Liver (tissue), 3 donors: ENCODE data around the gene PCDHGB3.
"Not testable (repeated sequence)": the region's sequence is repeated elsewhere in the genome, so short reads cannot be mapped to it uniquely, and the experiment has no call there.

ENCODE experiments used
- EGR1 ChIP-seq, 2 donors: IDR thresholded peaks; 2 replicates each; pipeline ENCODE4 v1.6.1; 2016 to 2018; ENCODE audit warnings: antibody characterized with exemption in 2 of 2, low read depth in 2 of 2
- RAD21 ChIP-seq, 2 donors: IDR thresholded peaks; 2 replicates each; pipeline ENCODE4 v1.6.1; 2016; ENCODE audit warnings: antibody characterized with exemption in 2 of 2, mild to moderate bottlenecking in 2 of 2
- SP1 ChIP-seq: IDR thresholded peaks from 2 replicates; pipeline ENCODE4 v1.6.1; 2018; ENCODE audit warnings: antibody characterized with exemption, mild to moderate bottlenecking
- TAF1 ChIP-seq: conservative IDR thresholded peaks from 2 replicates; pipeline ENCODE4 v1.6.1; 2016; ENCODE audit warnings: antibody characterized with exemption, mild to moderate bottlenecking
- YY1 ChIP-seq: IDR thresholded peaks from 2 replicates; pipeline ENCODE4 v1.6.1; 2016; ENCODE audit warnings: antibody characterized with exemption, mild to moderate bottlenecking
- TF ChIP-seq, protein P1 (sequence below): fragments of 150-350 bp; IDR thresholded peaks from 2 replicates; pipeline ENCODE4 v1.5.1; 2017; ENCODE audit warnings: improper control_type of control experiment, low read depth, low read length; ENCODE audit not compliant: missing input control
- TF ChIP-seq, protein P2 (sequence below): IDR thresholded peaks from 2 replicates; pipeline ENCODE4 v1.6.1; 2016; ENCODE audit warnings: antibody characterized with exemption
- TF ChIP-seq, protein P3 (sequence below): IDR thresholded peaks from 2 replicates; pipeline ENCODE4 v1.6.1; 2016; ENCODE audit warnings: antibody characterized with exemption
- TF ChIP-seq, protein P4 (sequence below): IDR thresholded peaks from 2 replicates; pipeline ENCODE4 v1.6.1; 2016; ENCODE audit warnings: antibody characterized with exemption
- donor health status: healthy.
- donor health status: healthy.

DNA sequence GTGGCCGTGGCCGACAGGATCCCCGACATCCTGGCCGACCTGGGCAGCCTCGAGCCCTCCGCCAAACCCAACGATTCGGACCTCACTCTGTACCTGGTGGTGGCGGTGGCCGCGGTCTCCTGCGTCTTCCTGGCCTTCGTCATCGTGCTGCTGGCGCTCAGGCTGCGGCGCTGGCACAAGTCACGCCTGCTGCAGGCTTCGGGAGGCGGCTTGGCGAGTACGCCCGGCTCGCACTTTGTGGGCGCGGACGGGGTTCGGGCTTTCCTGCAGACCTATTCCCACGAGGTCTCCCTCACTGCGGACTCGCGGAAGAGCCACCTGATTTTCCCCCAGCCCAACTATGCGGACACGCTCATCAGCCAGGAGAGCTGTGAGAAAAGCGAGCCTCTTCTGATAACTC lies 24.0 kb upstream of the PCDHGB3 start:
- not testable (repeated sequence) for TF ChIP-seq SP1; RAD21 (IDR thresholded peaks at IDR 0.05); TAF1; EGR1 (IDR thresholded peaks at IDR 0.05; ENCODE audit: low read depth in 2 of 2); YY1
- TF ChIP-seq, protein P1, sequence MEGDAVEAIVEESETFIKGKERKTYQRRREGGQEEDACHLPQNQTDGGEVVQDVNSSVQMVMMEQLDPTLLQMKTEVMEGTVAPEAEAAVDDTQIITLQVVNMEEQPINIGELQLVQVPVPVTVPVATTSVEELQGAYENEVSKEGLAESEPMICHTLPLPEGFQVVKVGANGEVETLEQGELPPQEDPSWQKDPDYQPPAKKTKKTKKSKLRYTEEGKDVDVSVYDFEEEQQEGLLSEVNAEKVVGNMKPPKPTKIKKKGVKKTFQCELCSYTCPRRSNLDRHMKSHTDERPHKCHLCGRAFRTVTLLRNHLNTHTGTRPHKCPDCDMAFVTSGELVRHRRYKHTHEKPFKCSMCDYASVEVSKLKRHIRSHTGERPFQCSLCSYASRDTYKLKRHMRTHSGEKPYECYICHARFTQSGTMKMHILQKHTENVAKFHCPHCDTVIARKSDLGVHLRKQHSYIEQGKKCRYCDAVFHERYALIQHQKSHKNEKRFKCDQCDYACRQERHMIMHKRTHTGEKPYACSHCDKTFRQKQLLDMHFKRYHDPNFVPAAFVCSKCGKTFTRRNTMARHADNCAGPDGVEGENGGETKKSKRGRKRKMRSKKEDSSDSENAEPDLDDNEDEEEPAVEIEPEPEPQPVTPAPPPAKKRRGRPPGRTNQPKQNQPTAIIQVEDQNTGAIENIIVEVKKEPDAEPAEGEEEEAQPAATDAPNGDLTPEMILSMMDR = not testable (repeated sequence)
- TF ChIP-seq, protein P2, sequence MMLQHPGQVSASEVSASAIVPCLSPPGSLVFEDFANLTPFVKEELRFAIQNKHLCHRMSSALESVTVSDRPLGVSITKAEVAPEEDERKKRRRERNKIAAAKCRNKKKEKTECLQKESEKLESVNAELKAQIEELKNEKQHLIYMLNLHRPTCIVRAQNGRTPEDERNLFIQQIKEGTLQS = not testable (repeated sequence)
- TF ChIP-seq, protein P3, sequence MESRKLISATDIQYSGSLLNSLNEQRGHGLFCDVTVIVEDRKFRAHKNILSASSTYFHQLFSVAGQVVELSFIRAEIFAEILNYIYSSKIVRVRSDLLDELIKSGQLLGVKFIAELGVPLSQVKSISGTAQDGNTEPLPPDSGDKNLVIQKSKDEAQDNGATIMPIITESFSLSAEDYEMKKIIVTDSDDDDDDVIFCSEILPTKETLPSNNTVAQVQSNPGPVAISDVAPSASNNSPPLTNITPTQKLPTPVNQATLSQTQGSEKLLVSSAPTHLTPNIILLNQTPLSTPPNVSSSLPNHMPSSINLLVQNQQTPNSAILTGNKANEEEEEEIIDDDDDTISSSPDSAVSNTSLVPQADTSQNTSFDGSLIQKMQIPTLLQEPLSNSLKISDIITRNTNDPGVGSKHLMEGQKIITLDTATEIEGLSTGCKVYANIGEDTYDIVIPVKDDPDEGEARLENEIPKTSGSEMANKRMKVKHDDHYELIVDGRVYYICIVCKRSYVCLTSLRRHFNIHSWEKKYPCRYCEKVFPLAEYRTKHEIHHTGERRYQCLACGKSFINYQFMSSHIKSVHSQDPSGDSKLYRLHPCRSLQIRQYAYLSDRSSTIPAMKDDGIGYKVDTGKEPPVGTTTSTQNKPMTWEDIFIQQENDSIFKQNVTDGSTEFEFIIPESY = not testable (repeated sequence)
- TF ChIP-seq, protein P4, sequence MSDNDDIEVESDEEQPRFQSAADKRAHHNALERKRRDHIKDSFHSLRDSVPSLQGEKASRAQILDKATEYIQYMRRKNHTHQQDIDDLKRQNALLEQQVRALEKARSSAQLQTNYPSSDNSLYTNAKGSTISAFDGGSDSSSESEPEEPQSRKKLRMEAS = not testable (repeated sequence)
